T-helper 17 cell (primary cell): ENCODE measurements around the gene ZDHHC23. TPM values are rescaled to one million over a fixed set of nuclear protein-coding genes. Genes with fewer than 3 reads are reported as not detected.

Experiments
- ATAC-seq: fragments of 150-1000 bp; cut with Tn5 transposase; 2 replicates; pipeline ENCODE4 v1.10.0; 2021; ENCODE audit warnings: mild to moderate bottlenecking, moderate library complexity
- DNase-seq, 3 donors: peaks; one replicate each; pipeline versions ENCODE4 v3.0.0 to v3.0.0-alpha.2; 2020 to 2021
- H3K9me3 ChIP-seq: one replicate; pipeline ENCODE4 v1.7.0; 2013; ENCODE audit warnings: low read length, mild to moderate bottlenecking; ENCODE audit not compliant: control insufficient read depth, poor library complexity, severe bottlenecking
- H3K27ac Mint-ChIP-seq: one replicate; pipeline ENCODE4 v1.8.0; 2022; ENCODE audit warnings: mild to moderate bottlenecking, moderate library complexity, mixed read lengths
- H3K27me3 Mint-ChIP-seq: one replicate; pipeline ENCODE4 v1.8.0; 2022; ENCODE audit warnings: mixed read lengths
- H3K36me3 Mint-ChIP-seq: one replicate; pipeline ENCODE4 v1.8.0; 2022; ENCODE audit warnings: low read depth, mixed read lengths
- H3K4me1 Mint-ChIP-seq: one replicate; pipeline ENCODE4 v1.8.0; 2022; ENCODE audit warnings: mild to moderate bottlenecking, mixed read lengths
- H3K4me3 Mint-ChIP-seq: one replicate; pipeline ENCODE4 v1.8.0; 2022; ENCODE audit warnings: mild to moderate bottlenecking, moderate library complexity, mixed read lengths
- total RNA-seq, 4 donors: library from RNA in 2 of 4; stranded (reverse) in 2 of 4; gene quantifications; one replicate each; pipeline ENCODE4 v1.2.3 and lab custom pipeline; 2022 to 2026

ZDHHC23 gene
- total RNA-seq, 2 donors from 2014 or later, result 6.4 to 8.3 TPM

GRCh38 chr3:113954091-113954685, 6.4 kb downstream of the ZDHHC23 start:
- no peaks in the 10 kb centered on the region for H3K27me3 Mint-ChIP-seq
- ATAC-seq, result no peak
- no peaks in the 10 kb centered on the region for H3K9me3 ChIP-seq
- peaks cover 17% of the 10 kb centered on the region for H3K4me1 Mint-ChIP-seq
- no peak overlapping the region for H3K27ac Mint-ChIP-seq
- no peak overlapping the region for H3K4me3 Mint-ChIP-seq
- H3K36me3 Mint-ChIP-seq, result peaks cover 11% of the 10 kb centered on the region
- no peak for DNase-seq

GRCh38 chr3:113963879-113964278, 16.1 kb downstream of the ZDHHC23 start:
- peaks cover 4% of the 10 kb centered on the region for H3K4me1 Mint-ChIP-seq
- no peak for DNase-seq
- H3K9me3 ChIP-seq, result no peaks in the 10 kb centered on the region
- peaks cover 4% of the 10 kb centered on the region for H3K36me3 Mint-ChIP-seq
- H3K4me3 Mint-ChIP-seq, result no peak overlapping the region
- no peak for ATAC-seq
- H3K27me3 Mint-ChIP-seq, result no peaks in the 10 kb centered on the region
- peak overlapping the region; percentile 49 for H3K27ac Mint-ChIP-seq

GRCh38 chr3:113966172-113966571, 18.4 kb downstream of the ZDHHC23 start:
- Mint-ChIP-seq H3K27ac (no peak overlapping the region), H3K4me1 (peaks cover 3% of the 10 kb centered on the region), H3K27me3 (no peaks in the 10 kb centered on the region), H3K4me3 (no peak overlapping the region), H3K36me3 (peaks cover 4% of the 10 kb centered on the region)
- ATAC-seq, result no peak
- DNase-seq, result no peak
- H3K9me3 ChIP-seq, result no peaks in the 10 kb centered on the region

GRCh38 chr3:113968986-113969385, 21.2 kb downstream of the ZDHHC23 start:
- Mint-ChIP-seq H3K4me1 (no peaks in the 10 kb centered on the region), H3K4me3 (no peak overlapping the region), H3K27ac (no peak overlapping the region), H3K27me3 (no peaks in the 10 kb centered on the region), H3K36me3 (peaks cover 4% of the 10 kb centered on the region)
- peaks cover 3% of the 10 kb centered on the region for H3K9me3 ChIP-seq
- no peak for ATAC-seq
- no peak for DNase-seq

GRCh38 chr3:113977822-113978221, 30.0 kb downstream of the ZDHHC23 start:
- DNase-seq, result no peak

GRCh38 chr3:113979916-113980315, 32.1 kb downstream of the ZDHHC23 start:
- DNase-seq, result no peak
- peaks cover 6% of the 10 kb centered on the region for H3K4me1 Mint-ChIP-seq
- H3K9me3 ChIP-seq, result no peaks in the 10 kb centered on the region
- ATAC-seq, result no peak
- peaks cover 14% of the 10 kb centered on the region for H3K36me3 Mint-ChIP-seq
- H3K4me3 Mint-ChIP-seq, result no peak overlapping the region
- H3K27ac Mint-ChIP-seq, result peak overlapping the region; percentile 1
- H3K27me3 Mint-ChIP-seq, result no peaks in the 10 kb centered on the region

More at GRCh38 chr3:113977822-113978221, 30.0 kb downstream of the ZDHHC23 start:
- Mint-ChIP-seq H3K4me1 (peaks cover 3% of the 10 kb centered on the region), H3K36me3 (peaks cover 15% of the 10 kb centered on the region), H3K4me3 (no peak overlapping the region), H3K27me3 (no peaks in the 10 kb centered on the region), H3K27ac (no peak overlapping the region)
- ATAC-seq, result no peak
- peaks cover 3% of the 10 kb centered on the region for H3K9me3 ChIP-seq

- Mint-ChIP-seq H3K27me3 (no peaks in the 10 kb centered on the region), H3K4me1 (peaks cover 14% of the 10 kb centered on the region)
Observed at GRCh38 chr3:113981803-113982202, 34.0 kb downstream of the ZDHHC23 start.

GRCh38 chr3:113983544-113983943, 35.7 kb downstream of the ZDHHC23 start:
- no peak overlapping the region for H3K27ac Mint-ChIP-seq
- peaks cover 14% of the 10 kb centered on the region for H3K4me1 Mint-ChIP-seq
- H3K9me3 ChIP-seq, result no peaks in the 10 kb centered on the region
- DNase-seq (no peak), ATAC-seq (no peak)
- peaks cover 11% of the 10 kb centered on the region for H3K36me3 Mint-ChIP-seq
- H3K4me3 Mint-ChIP-seq, result no peak overlapping the region
- no peaks in the 10 kb centered on the region for H3K27me3 Mint-ChIP-seq

More at GRCh38 chr3:113981803-113982202, 34.0 kb downstream of the ZDHHC23 start:
- peaks cover 17% of the 10 kb centered on the region for H3K36me3 Mint-ChIP-seq
- H3K4me3 Mint-ChIP-seq, result no peak overlapping the region
- H3K27ac Mint-ChIP-seq, result no peak overlapping the region
- ATAC-seq, result no peak
- H3K9me3 ChIP-seq, result no peaks in the 10 kb centered on the region
- DNase-seq, result no peak

GRCh38 chr3:113985541-113985940, 37.7 kb downstream of the ZDHHC23 start:
- Mint-ChIP-seq H3K4me3 (peak overlapping the region; percentile 58), H3K4me1 (peaks cover 14% of the 10 kb centered on the region), H3K36me3 (peaks cover 8% of the 10 kb centered on the region), H3K27me3 (no peaks in the 10 kb centered on the region), H3K27ac (peak overlapping the region; percentile 69)
- no peak for DNase-seq
- peak; percentile 90 for ATAC-seq
- no peaks in the 10 kb centered on the region for H3K9me3 ChIP-seq

- no peaks in the 10 kb centered on the region for H3K27me3 Mint-ChIP-seq
- no peak overlapping the region for H3K4me3 Mint-ChIP-seq
- H3K36me3 Mint-ChIP-seq, result peaks cover 3% of the 10 kb centered on the region
- H3K27ac Mint-ChIP-seq, result no peak overlapping the region
- DNase-seq (no peak), ATAC-seq (peak; percentile 78)
- H3K4me1 Mint-ChIP-seq, result no peaks in the 10 kb centered on the region
- H3K9me3 ChIP-seq, result no peaks in the 10 kb centered on the region
Observed at GRCh38 chr3:114005481-114005880, 57.7 kb downstream of the ZDHHC23 start.

- Mint-ChIP-seq H3K4me3 (no peak overlapping the region), H3K36me3 (peaks cover 4% of the 10 kb centered on the region), H3K27me3 (no peaks in the 10 kb centered on the region), H3K4me1 (no peaks in the 10 kb centered on the region), H3K27ac (no peak overlapping the region)
- peak; percentile 35 for ATAC-seq
- H3K9me3 ChIP-seq, result no peaks in the 10 kb centered on the region
- DNase-seq, result no peak
Observed at GRCh38 chr3:114011059-114011797, 63.4 kb downstream of the ZDHHC23 start.
